ENCODE data around the gene USP6.
A peak's percentile ranks its signal among the peaks of the same experiment; 100 is the strongest.
"Not testable (repeated sequence)": the region's sequence is repeated elsewhere in the genome, so short reads cannot be mapped to it uniquely, and the experiment has no call there.

The USP6 gene

DNA sequence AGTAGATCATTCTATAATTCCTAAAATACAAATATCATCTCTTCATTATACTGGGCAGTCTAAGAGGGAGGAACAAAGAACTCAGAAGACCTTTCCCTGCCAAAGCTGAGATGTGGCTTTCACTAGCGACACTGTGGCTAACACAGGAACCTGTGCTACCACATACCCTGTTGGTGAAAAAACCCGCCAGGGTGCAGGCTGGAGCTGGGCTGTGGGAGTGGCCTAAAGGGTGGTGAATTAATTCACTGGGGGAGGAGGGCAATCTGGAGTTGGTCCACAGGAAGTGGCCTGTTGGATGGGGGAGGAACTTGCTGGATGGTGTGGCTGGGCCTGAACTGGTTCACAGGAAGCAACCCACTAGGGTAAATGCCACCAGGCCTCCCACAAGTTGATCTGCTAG, 68.5 kb downstream of the USP6 start:
- no peak for DNase-seq (ENCODE audit: low read depth in 2 of 3, low spot score in 2 of 3)

- DNase-seq (ENCODE audit: low read depth in 2 of 3, low spot score in 2 of 3), result peak; percentile 89 to 95 (median 94)
Observed at GRCh38 chr17:5191541-5192417, 75.9 kb downstream of the USP6 start, which contains the start of gene ZNF594. TSS of gene ZNF594 (minus strand) at chr17:5191868. CDS start at chr17:5184256, 7,612 bp downstream.

GRCh38 chr17:5194346-5194745, 78.5 kb downstream of the USP6 start:
- no peak for DNase-seq (ENCODE audit: low read depth in 2 of 3, low spot score in 2 of 3)

GRCh38 chr17:5198472-5198871, 82.6 kb downstream of the USP6 start:
- no peak for DNase-seq (ENCODE audit: low read depth in 2 of 3, low spot score in 2 of 3)

GRCh38 chr17:5200360-5200759, 84.5 kb downstream of the USP6 start:
- no peak for DNase-seq (ENCODE audit: low read depth in 2 of 3, low spot score in 2 of 3)

- no peak for DNase-seq (ENCODE audit: low read depth in 2 of 3, low spot score in 2 of 3)
Observed at GRCh38 chr17:5201011-5201410, 85.2 kb downstream of the USP6 start.

DNA sequence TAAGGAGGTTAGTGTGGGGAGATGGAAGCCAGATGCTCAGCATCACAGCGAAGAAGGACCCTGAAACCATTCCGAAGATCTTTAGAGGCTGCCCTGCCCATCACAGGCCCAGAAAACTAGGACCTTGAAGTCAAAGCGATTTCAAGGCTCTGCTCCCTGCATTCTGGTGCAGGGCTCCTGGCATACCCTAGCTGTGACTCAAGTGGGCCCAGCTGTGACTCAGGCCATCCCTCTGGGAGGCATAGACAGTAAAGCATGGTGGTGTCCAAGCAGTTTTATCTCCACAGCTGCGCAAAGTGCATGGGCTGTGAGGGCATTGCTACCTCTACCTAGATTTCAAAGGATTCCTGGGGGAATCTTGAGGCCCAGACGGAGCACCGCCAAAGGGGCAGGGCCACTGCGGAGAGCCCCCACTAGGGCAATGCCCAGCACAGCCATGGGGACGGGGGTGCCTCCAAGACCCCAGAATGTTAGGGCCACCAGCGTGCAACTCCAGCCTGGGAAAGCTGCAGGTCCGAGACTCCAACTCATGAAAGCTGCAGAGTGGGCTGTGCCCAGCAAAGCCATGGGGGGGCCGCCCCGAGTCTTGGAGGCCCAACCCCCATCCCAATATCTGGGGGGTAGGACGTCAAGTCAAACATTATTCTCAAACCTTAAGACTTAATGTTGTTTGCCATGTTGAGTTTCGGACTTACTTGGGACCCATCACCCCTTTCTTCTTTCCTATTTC, 87.5 kb downstream of the USP6 start:
- DNase-seq (ENCODE audit: low read depth in 2 of 3, low spot score in 2 of 3), result no peak

DNA sequence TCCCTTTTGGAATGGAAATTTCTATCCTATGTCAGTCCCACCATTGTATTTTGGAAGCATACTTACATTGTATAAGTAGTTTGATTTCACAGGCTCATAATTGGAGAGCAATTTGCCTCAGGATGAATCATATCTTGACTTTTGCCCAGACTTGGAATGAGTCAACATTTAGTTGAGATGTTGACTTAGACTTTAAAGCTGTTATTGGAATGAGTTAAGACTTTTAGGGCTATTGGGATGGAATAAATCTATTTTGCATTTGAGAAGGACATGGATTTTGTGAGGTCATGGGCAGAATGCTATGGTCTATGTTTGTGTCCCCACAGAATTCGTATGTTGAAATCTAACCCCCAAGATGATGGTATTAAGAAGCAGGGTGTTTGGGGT, 88.1 kb downstream of the USP6 start:
- no peak for DNase-seq (ENCODE audit: low read depth in 2 of 3, low spot score in 2 of 3)

- no peak for DNase-seq (ENCODE audit: low read depth in 2 of 3, low spot score in 2 of 3)
Observed at GRCh38 chr17:5209396-5209795, 93.6 kb downstream of the USP6 start.

GRCh38 chr17:5210091-5210490, 94.3 kb downstream of the USP6 start:
- DNase-seq (ENCODE audit: low read depth in 2 of 3, low spot score in 2 of 3), result no peak

DNA sequence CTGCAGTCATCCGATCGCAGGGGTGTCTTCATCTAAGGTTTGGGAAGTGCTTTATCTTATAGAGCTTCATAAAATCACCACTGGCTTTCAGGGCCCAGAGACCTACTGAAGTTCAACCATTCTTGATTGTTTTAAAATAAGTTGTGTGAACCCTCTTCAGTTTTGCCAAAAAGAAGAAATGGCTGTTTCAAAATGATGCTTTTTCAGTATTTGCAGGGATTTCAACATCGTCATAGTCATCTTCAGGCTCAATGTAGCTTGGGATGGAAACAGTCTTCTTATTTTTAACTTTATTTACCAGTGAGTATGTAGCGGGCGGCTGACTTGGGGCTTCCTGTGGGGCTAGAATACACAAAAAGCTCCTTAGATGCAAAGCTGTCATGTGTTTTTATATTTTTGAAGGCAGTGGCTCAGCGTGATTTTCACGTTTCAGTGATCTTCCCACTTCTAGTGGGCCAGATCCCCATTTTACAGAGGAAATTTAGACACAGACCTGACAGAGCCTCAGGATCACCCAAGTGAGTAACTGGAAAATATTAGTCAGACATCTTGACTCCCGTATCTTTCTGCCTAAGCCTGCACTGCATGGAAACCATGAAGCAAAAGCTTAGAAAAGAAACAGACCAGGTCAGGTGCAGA, 94.9 kb downstream of the USP6 start:
- DNase-seq (ENCODE audit: low read depth in 2 of 3, low spot score in 2 of 3), result no peak

GRCh38 chr17:5211458-5211857, 95.6 kb downstream of the USP6 start:
- no peak for DNase-seq (ENCODE audit: low read depth in 2 of 3, low spot score in 2 of 3)

DNA sequence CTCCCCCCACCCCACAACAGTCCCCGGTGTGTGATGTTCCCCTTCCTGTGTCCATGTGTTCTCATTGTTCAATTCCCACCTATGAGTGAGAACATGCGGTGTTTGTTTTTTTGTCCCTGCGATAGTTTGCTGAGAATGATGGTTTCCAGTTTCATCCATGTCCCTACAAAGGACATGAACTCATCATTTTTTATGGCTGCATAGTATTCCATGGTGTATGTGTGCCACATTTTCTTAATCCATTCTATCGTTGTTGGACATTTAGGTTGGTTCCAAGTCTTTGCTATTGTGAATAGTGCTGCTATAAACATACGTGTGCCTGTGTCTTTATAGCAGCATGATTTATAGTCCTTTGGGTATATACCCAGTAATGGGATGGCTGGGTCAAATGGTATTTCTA, 101.7 kb downstream of the USP6 start:
- not testable (repeated sequence) for DNase-seq (ENCODE audit: low read depth in 2 of 3, low spot score in 2 of 3)

DNA sequence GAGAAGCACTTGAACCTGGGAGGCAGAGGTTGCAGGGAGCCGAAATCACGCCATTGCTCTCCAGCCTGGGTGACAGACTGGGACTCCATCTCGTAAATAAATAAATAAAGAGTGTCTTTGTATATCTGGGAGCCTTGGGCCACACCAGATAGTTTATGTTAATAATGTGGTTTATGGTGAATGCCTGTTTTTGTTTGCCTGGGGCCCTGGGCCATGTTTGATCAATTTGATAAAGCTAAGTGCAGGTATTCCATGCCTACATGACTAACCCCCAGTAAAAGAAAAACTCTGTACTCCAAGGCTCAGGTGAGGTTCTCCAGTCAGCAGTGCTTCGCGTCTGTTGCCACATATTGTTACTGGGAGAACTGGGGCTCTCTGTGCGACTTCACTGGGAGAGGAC, 103.7 kb downstream of the USP6 start:
- no peak for DNase-seq (ENCODE audit: low read depth in 2 of 3, low spot score in 2 of 3)

- no peak for DNase-seq (ENCODE audit: low read depth in 2 of 3, low spot score in 2 of 3)
Observed at GRCh38 chr17:5220074-5220473, 104.2 kb downstream of the USP6 start.

- DNase-seq (ENCODE audit: low read depth in 2 of 3, low spot score in 2 of 3), result not testable (repeated sequence)
Observed at GRCh38 chr17:5221912-5222311, 106.1 kb downstream of the USP6 start.
